HFFc6 (cell line): ENCODE measurements around the gene RGS6. TPM values are rescaled to one million over a fixed set of nuclear protein-coding genes. Genes with fewer than 3 reads are reported as not detected.

ENCODE experiments used
- DNase-seq: peaks from one replicate; pipeline ENCODE4 v3.0.0-alpha.2; 2018
- H3K27ac Mint-ChIP-seq: 2 replicates; pipeline ENCODE4 v1.8.0; 2020; ENCODE audit warnings: mild to moderate bottlenecking, mixed read lengths
- H3K27me3 Mint-ChIP-seq: 2 replicates; pipeline ENCODE4 v1.8.0; 2021; ENCODE audit warnings: mild to moderate bottlenecking, moderate library complexity, mixed read lengths; ENCODE audit not compliant: insufficient read depth
- H3K36me3 Mint-ChIP-seq: 2 replicates; pipeline ENCODE4 v1.8.0; 2021; ENCODE audit warnings: low read depth, mixed read lengths
- H3K4me1 Mint-ChIP-seq: 2 replicates; pipeline ENCODE4 v1.8.0; 2020; ENCODE audit warnings: low read depth, mixed read lengths
- H3K4me3 Mint-ChIP-seq: 2 replicates; pipeline ENCODE4 v1.8.0; 2020; ENCODE audit warnings: mild to moderate bottlenecking, moderate library complexity, mixed read lengths
- H3K9me3 Mint-ChIP-seq: 2 replicates; pipeline ENCODE4 v1.8.0; 2020; ENCODE audit warnings: mild to moderate bottlenecking, mixed read lengths
- total RNA-seq, 6 experiments: library from RNA; stranded (reverse); fragmentation: NEBNext Ultra II Directional; extraction: Animal tissue kit (Norgen Biotek cat#: 25700); gene quantifications; 2 replicates in 1 of 6; 3 replicates in 5 of 6; pipeline ENCODE4 v1.2.3, GENCODE V29; 2021
- TF ChIP-seq, protein P1 (sequence below): fragments of 200-600 bp; sonication (generic); IDR thresholded peaks from 2 replicates; pipeline ENCODE4 v1.5.0; 2021; ENCODE audit warnings: antibody characterized with exemption, mild to moderate bottlenecking

The RGS6 gene
- total RNA-seq, 6 experiments from 2014 or later, result not detected

DNA sequence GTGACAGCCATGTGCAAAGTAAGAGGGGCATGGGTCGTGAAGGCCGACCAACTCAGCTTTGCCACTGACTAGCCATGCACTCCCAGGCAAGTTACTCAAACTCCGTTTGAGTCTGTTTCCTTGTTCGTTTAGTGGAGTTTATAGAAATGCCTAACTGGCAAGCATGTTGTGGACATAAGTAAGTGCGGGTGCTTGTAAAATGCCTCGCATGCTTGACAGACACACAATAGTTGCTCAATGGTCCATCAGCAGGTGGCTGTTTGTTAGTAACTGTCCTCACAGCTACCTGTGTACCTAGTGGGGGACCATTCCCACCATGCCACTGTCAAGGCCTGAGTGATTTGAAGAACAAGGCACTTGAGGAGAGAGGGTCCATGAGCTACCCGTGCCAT is 623.4 kb downstream of the RGS6 start:
- no peaks in the 10 kb centered on the region for H3K36me3 Mint-ChIP-seq
- peaks cover 11% of the 10 kb centered on the region for H3K27me3 Mint-ChIP-seq
- peaks cover 34% of the 10 kb centered on the region for H3K4me1 Mint-ChIP-seq
- no peaks in the 10 kb centered on the region for H3K9me3 Mint-ChIP-seq
- no peak overlapping the region for H3K27ac Mint-ChIP-seq
- TF ChIP-seq, protein P1, sequence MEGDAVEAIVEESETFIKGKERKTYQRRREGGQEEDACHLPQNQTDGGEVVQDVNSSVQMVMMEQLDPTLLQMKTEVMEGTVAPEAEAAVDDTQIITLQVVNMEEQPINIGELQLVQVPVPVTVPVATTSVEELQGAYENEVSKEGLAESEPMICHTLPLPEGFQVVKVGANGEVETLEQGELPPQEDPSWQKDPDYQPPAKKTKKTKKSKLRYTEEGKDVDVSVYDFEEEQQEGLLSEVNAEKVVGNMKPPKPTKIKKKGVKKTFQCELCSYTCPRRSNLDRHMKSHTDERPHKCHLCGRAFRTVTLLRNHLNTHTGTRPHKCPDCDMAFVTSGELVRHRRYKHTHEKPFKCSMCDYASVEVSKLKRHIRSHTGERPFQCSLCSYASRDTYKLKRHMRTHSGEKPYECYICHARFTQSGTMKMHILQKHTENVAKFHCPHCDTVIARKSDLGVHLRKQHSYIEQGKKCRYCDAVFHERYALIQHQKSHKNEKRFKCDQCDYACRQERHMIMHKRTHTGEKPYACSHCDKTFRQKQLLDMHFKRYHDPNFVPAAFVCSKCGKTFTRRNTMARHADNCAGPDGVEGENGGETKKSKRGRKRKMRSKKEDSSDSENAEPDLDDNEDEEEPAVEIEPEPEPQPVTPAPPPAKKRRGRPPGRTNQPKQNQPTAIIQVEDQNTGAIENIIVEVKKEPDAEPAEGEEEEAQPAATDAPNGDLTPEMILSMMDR, result no peak
- H3K4me3 Mint-ChIP-seq, result no peak overlapping the region
- no peak for DNase-seq

DNA sequence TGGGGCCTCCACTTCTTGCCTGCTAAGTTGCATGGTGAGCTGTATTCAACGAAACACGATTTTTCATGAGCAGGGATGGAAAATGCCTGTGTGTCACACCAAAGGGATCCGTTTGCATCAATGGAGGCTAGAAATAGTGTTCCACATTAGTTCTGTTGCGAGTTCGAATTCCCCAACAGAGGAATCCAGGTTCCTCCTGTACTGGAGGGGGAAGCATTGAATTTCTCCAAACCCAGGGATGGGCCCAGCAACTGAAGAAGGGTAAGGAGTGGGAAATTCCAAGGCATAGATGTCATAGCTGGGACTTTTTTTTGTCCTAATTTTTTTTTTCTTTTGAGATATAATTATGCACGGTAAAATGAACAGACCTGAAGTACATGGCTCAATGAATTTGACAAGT is 625.4 kb downstream of the RGS6 start:
- Mint-ChIP-seq H3K27ac (peak overlapping the region; percentile 46; the same call in 1 of the 2 replicates), H3K9me3 (no peaks in the 10 kb centered on the region), H3K4me1 (peaks cover 37% of the 10 kb centered on the region), H3K27me3 (peaks cover 7% of the 10 kb centered on the region), H3K36me3 (no peaks in the 10 kb centered on the region), H3K4me3 (no peak overlapping the region)
- TF ChIP-seq, protein P1, result no peak
- DNase-seq, result no peak

DNA sequence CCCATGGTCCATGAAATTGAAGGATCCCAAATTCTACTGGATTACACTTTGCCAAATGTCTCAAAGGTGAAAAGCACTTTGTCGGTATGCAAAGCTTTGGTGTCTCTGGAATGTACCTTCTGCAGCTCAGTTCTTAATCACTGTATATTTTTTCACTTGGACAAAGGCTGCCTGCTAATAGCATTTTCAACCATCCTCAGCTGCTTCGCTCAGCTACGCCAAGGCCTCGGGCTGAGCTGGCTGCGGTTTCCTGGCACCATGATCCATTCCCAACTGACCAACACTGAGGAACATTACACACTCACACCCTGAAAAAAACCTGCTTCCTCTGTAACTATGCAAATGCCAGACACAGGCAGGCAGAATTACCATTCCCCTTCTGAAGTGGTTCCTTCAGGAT is 626.5 kb downstream of the RGS6 start:
- no peaks in the 10 kb centered on the region for H3K36me3 Mint-ChIP-seq
- peaks cover 37% of the 10 kb centered on the region for H3K4me1 Mint-ChIP-seq
- H3K4me3 Mint-ChIP-seq, result peak overlapping the region; percentile 57
- peak overlapping the region; percentile 83 for H3K27ac Mint-ChIP-seq
- DNase-seq, result peak; percentile 82
- TF ChIP-seq, protein P1, result no peak
- H3K27me3 Mint-ChIP-seq, result peaks cover 3% of the 10 kb centered on the region
- H3K9me3 Mint-ChIP-seq, result no peaks in the 10 kb centered on the region

DNA sequence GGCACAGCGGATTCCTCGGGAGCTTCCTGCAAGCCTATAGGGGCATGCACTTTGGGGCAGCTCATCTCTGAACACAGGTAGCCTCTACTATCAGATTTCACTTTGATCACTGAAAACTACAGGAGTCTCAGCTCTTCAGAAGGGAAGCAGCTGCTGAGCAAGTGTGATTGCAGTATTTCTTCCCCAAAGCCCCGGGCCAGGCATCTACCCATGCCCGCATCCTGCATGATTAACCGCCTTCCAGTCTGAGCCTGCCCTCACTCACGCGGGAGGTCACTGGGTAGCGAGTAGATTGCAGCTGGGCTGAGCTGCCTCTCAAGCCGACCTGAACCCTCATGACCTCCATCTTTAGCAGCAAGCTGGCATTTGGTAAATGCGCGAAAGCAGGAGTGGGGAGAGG is 627.0 kb downstream of the RGS6 start:
- peak; percentile 19 for DNase-seq
- TF ChIP-seq, protein P1, result no peak
- Mint-ChIP-seq H3K36me3 (no peaks in the 10 kb centered on the region), H3K27ac (peak overlapping the region; percentile 83), H3K27me3 (peaks cover 2% of the 10 kb centered on the region), H3K4me1 (peaks cover 37% of the 10 kb centered on the region), H3K9me3 (no peaks in the 10 kb centered on the region), H3K4me3 (peak overlapping the region; percentile 57)

DNA sequence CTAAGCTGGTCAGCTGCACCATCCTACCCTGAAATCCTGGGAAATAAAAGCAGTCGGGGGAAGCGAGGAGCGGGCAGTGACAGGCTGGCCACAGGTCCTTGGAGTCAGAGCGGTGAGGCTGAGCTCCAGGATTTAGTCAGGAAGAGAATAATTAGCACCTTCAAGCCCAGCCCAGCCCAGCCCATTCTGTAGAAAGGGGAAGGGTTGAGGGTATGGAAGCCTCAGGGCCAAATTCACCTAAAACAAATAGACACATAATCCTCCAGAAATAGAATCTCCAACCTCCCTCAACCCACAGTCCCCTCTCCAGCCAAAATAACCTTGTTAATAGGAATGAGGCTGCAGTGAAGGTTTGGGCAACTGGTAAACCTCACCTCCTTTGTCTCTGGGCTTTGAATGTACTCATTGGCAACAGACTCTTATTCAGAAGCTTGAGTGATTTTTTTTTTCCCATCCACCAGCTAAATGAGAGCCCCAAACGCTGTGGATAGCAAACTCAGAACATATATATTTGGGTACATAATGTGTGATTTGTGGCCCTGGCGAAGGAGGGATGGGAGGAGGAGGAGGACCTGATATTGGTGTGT is 627.5 kb downstream of the RGS6 start:
- Mint-ChIP-seq H3K9me3 (no peaks in the 10 kb centered on the region), H3K36me3 (no peaks in the 10 kb centered on the region), H3K27ac (peak overlapping the region; percentile 83), H3K4me3 (peak overlapping the region; percentile 57), H3K27me3 (peaks cover 2% of the 10 kb centered on the region), H3K4me1 (peaks cover 37% of the 10 kb centered on the region)
- TF ChIP-seq, protein P1, result no peak
- no peak for DNase-seq
